Measurements from ENCODE around the gene PWWP2A. TPM values are rescaled to one million over a fixed set of nuclear protein-coding genes. Genes with fewer than 3 reads are reported as not detected.

Gene PWWP2A
- total RNA-seq, 1 donor from 2014 or later = 30.2 TPM

GRCh38 chr5:160108124-160108523 lies 11.1 kb downstream of the PWWP2A start:
- peaks cover 6% of the 10 kb centered on the region for H3K4me1 Mint-ChIP-seq (ENCODE audit: low read depth)
- peaks cover 21% of the 10 kb centered on the region for H3K36me3 Mint-ChIP-seq (ENCODE audit: low read depth)
- DNase-seq (ENCODE audit: low spot score) = no peak
- no peaks in the 10 kb centered on the region for H3K27me3 Mint-ChIP-seq (ENCODE audit: insufficient read depth)
- H3K27ac Mint-ChIP-seq = no peak overlapping the region
- H3K9me3 Mint-ChIP-seq = no peaks in the 10 kb centered on the region
- intact Hi-C loops (cut with micrococcal nuclease) = no loop called here
- no peak overlapping the region for H3K4me3 Mint-ChIP-seq

- Mint-ChIP-seq H3K27ac (no peak overlapping the region), H3K36me3 (ENCODE audit: low read depth) (peaks cover 19% of the 10 kb centered on the region), H3K4me1 (ENCODE audit: low read depth) (peaks cover 6% of the 10 kb centered on the region), H3K27me3 (ENCODE audit: insufficient read depth) (no peaks in the 10 kb centered on the region), H3K9me3 (no peaks in the 10 kb centered on the region), H3K4me3 (no peak overlapping the region)
- intact Hi-C loops (cut with micrococcal nuclease) = no loop called here
- no peak for DNase-seq (ENCODE audit: low spot score)
Measured at GRCh38 chr5:160105686-160106360, 13.4 kb downstream of the PWWP2A start.

- Mint-ChIP-seq H3K27ac (no peak overlapping the region), H3K4me1 (ENCODE audit: low read depth) (peaks cover 20% of the 10 kb centered on the region), H3K27me3 (ENCODE audit: insufficient read depth) (no peaks in the 10 kb centered on the region), H3K36me3 (ENCODE audit: low read depth) (peaks cover 27% of the 10 kb centered on the region), H3K9me3 (no peaks in the 10 kb centered on the region), H3K4me3 (no peak overlapping the region)
- intact Hi-C loops (cut with micrococcal nuclease) = no loop called here
- no peak for DNase-seq (ENCODE audit: low spot score)
Measured at GRCh38 chr5:160097991-160098390, 21.3 kb downstream of the PWWP2A start.

GRCh38 chr5:160096178-160096577 lies 23.1 kb downstream of the PWWP2A start:
- DNase-seq (ENCODE audit: low spot score) = no peak
- no peaks in the 10 kb centered on the region for H3K9me3 Mint-ChIP-seq
- H3K36me3 Mint-ChIP-seq (ENCODE audit: low read depth) = peaks cover 34% of the 10 kb centered on the region
- no peak overlapping the region for H3K27ac Mint-ChIP-seq
- no peaks in the 10 kb centered on the region for H3K27me3 Mint-ChIP-seq (ENCODE audit: insufficient read depth)
- intact Hi-C loops (cut with micrococcal nuclease) = no loop called here
- peaks cover 30% of the 10 kb centered on the region for H3K4me1 Mint-ChIP-seq (ENCODE audit: low read depth)
- H3K4me3 Mint-ChIP-seq = no peak overlapping the region

GRCh38 chr5:160092960-160093707 lies 26.1 kb downstream of the PWWP2A start:
- peaks cover 30% of the 10 kb centered on the region for H3K4me1 Mint-ChIP-seq (ENCODE audit: low read depth)
- H3K27ac Mint-ChIP-seq = peak overlapping the region; percentile 0
- no peak for DNase-seq (ENCODE audit: low spot score)
- intact Hi-C loops (cut with micrococcal nuclease) = no loop called here
- H3K9me3 Mint-ChIP-seq = no peaks in the 10 kb centered on the region
- no peaks in the 10 kb centered on the region for H3K27me3 Mint-ChIP-seq (ENCODE audit: insufficient read depth)
- H3K4me3 Mint-ChIP-seq = peak overlapping the region; percentile 15
- peaks cover 31% of the 10 kb centered on the region for H3K36me3 Mint-ChIP-seq (ENCODE audit: low read depth)

GRCh38 chr5:160092514-160092913 lies 26.7 kb downstream of the PWWP2A start:
- Mint-ChIP-seq H3K36me3 (ENCODE audit: low read depth) (peaks cover 29% of the 10 kb centered on the region), H3K4me3 (no peak overlapping the region), H3K27ac (no peak overlapping the region), H3K4me1 (ENCODE audit: low read depth) (peaks cover 30% of the 10 kb centered on the region), H3K27me3 (ENCODE audit: insufficient read depth) (no peaks in the 10 kb centered on the region), H3K9me3 (no peaks in the 10 kb centered on the region)
- intact Hi-C loops (cut with micrococcal nuclease) = no loop called here
- DNase-seq (ENCODE audit: low spot score) = no peak

GRCh38 chr5:160090059-160090458 lies 29.2 kb downstream of the PWWP2A start:
- no peaks in the 10 kb centered on the region for H3K27me3 Mint-ChIP-seq (ENCODE audit: insufficient read depth)
- peaks cover 29% of the 10 kb centered on the region for H3K36me3 Mint-ChIP-seq (ENCODE audit: low read depth)
- no peak for DNase-seq (ENCODE audit: low spot score)
- no peaks in the 10 kb centered on the region for H3K9me3 Mint-ChIP-seq
- H3K4me1 Mint-ChIP-seq (ENCODE audit: low read depth) = peaks cover 26% of the 10 kb centered on the region
- no peak overlapping the region for H3K27ac Mint-ChIP-seq
- intact Hi-C loops (cut with micrococcal nuclease) = no loop called here
- no peak overlapping the region for H3K4me3 Mint-ChIP-seq

- no peak for DNase-seq (ENCODE audit: low spot score)
- H3K4me1 Mint-ChIP-seq (ENCODE audit: low read depth) = peaks cover 25% of the 10 kb centered on the region
- no peak overlapping the region for H3K27ac Mint-ChIP-seq
- no peak overlapping the region for H3K4me3 Mint-ChIP-seq
- no peaks in the 10 kb centered on the region for H3K9me3 Mint-ChIP-seq
- H3K36me3 Mint-ChIP-seq (ENCODE audit: low read depth) = peaks cover 28% of the 10 kb centered on the region
- H3K27me3 Mint-ChIP-seq (ENCODE audit: insufficient read depth) = no peaks in the 10 kb centered on the region
- intact Hi-C loops (cut with micrococcal nuclease) = no loop called here
Measured at GRCh38 chr5:160089531-160089930, 29.7 kb downstream of the PWWP2A start.

GRCh38 chr5:160088805-160089204 lies 30.4 kb downstream of the PWWP2A start:
- no peak for DNase-seq (ENCODE audit: low spot score)
- no peaks in the 10 kb centered on the region for H3K27me3 Mint-ChIP-seq (ENCODE audit: insufficient read depth)
- peaks cover 22% of the 10 kb centered on the region for H3K36me3 Mint-ChIP-seq (ENCODE audit: low read depth)
- H3K4me1 Mint-ChIP-seq (ENCODE audit: low read depth) = peaks cover 18% of the 10 kb centered on the region
- no peak overlapping the region for H3K27ac Mint-ChIP-seq
- no peak overlapping the region for H3K4me3 Mint-ChIP-seq
- intact Hi-C loops (cut with micrococcal nuclease) = no loop called here
- H3K9me3 Mint-ChIP-seq = no peaks in the 10 kb centered on the region

GRCh38 chr5:160087199-160087598 lies 32.1 kb downstream of the PWWP2A start:
- intact Hi-C loops (cut with micrococcal nuclease) = no loop called here
- H3K36me3 Mint-ChIP-seq (ENCODE audit: low read depth) = peaks cover 10% of the 10 kb centered on the region
- H3K9me3 Mint-ChIP-seq = no peaks in the 10 kb centered on the region
- no peak overlapping the region for H3K4me3 Mint-ChIP-seq
- H3K27ac Mint-ChIP-seq = no peak overlapping the region
- peaks cover 2% of the 10 kb centered on the region for H3K4me1 Mint-ChIP-seq (ENCODE audit: low read depth)
- no peaks in the 10 kb centered on the region for H3K27me3 Mint-ChIP-seq (ENCODE audit: insufficient read depth)
- no peak for DNase-seq (ENCODE audit: low spot score)

GRCh38 chr5:160084144-160084543 lies 35.1 kb downstream of the PWWP2A start:
- Mint-ChIP-seq H3K27me3 (ENCODE audit: insufficient read depth) (no peaks in the 10 kb centered on the region), H3K4me3 (no peak overlapping the region), H3K36me3 (ENCODE audit: low read depth) (no peaks in the 10 kb centered on the region), H3K4me1 (ENCODE audit: low read depth) (no peaks in the 10 kb centered on the region), H3K9me3 (no peaks in the 10 kb centered on the region), H3K27ac (no peak overlapping the region)
- intact Hi-C loops (cut with micrococcal nuclease) = no loop called here
- no peak for DNase-seq (ENCODE audit: low spot score)

- peaks cover 2% of the 10 kb centered on the region for H3K36me3 Mint-ChIP-seq (ENCODE audit: low read depth)
- no peak overlapping the region for H3K27ac Mint-ChIP-seq
- no peaks in the 10 kb centered on the region for H3K9me3 Mint-ChIP-seq
- intact Hi-C loops (cut with micrococcal nuclease) = no loop called here
- H3K4me1 Mint-ChIP-seq (ENCODE audit: low read depth) = no peaks in the 10 kb centered on the region
- no peak for DNase-seq (ENCODE audit: low spot score)
- no peaks in the 10 kb centered on the region for H3K27me3 Mint-ChIP-seq (ENCODE audit: insufficient read depth)
- no peak overlapping the region for H3K4me3 Mint-ChIP-seq
Measured at GRCh38 chr5:160083501-160083900, 35.7 kb downstream of the PWWP2A start.

- H3K4me3 Mint-ChIP-seq = no peak overlapping the region
- H3K9me3 Mint-ChIP-seq = no peaks in the 10 kb centered on the region
- H3K27ac Mint-ChIP-seq = no peak overlapping the region
- H3K36me3 Mint-ChIP-seq (ENCODE audit: low read depth) = peaks cover 6% of the 10 kb centered on the region
- DNase-seq (ENCODE audit: low spot score) = no peak
- intact Hi-C loops (cut with micrococcal nuclease) = no loop called here
- no peaks in the 10 kb centered on the region for H3K27me3 Mint-ChIP-seq (ENCODE audit: insufficient read depth)
- H3K4me1 Mint-ChIP-seq (ENCODE audit: low read depth) = no peaks in the 10 kb centered on the region
Measured at GRCh38 chr5:160082614-160083500, 36.4 kb downstream of the PWWP2A start.
